Endothelial cell of umbilical vein (primary cell): ENCODE measurements around the gene EMP3. TPM values are rescaled to one million over a fixed set of nuclear protein-coding genes. Genes with fewer than 3 reads are reported as not detected.

Experiments used
- BruUV-seq: library from RNA; stranded (reverse); fragments of 400-500 nt; replicated peaks from 2 replicates; lab custom pipeline; 2021; lab: Mats Ljungman, UMichigan
- CTCF ChIA-PET: fragments of 300-600, 350-600 bp; sonication (Branson Sonifier 250); formaldehyde crosslinking; loops from one replicate; lab custom pipeline; 2021; ENCODE audit warnings: antibody characterized with exemption, inconsistent platforms; lab: Charles Lee
- POLR2A ChIA-PET: fragments of 300-600, 350-600 bp; sonication (Branson Sonifier 250); formaldehyde crosslinking; loops from one replicate; lab custom pipeline; 2021; ENCODE audit warnings: antibody characterized with exemption, inconsistent platforms; lab: Charles Lee
- DNase-seq: peaks from one replicate; pipeline ENCODE4 v3.0.0-alpha.2; 2011; ENCODE audit warnings: low read depth, low spot score
- FAIRE-seq: peaks from 2 replicates; lab custom pipeline; 2011; peaks lifted over from hg19 to GRCh38; lab: Jason Lieb, UNC
- H2AFZ ChIP-seq: 2 replicates; pipeline ENCODE4 v1.6.0; 2012; ENCODE audit warnings: low read depth, low read length, control low read depth, inconsistent platforms
- H3K27ac ChIP-seq: 2 replicates; pipeline ENCODE4 v1.5.1; 2011; ENCODE audit warnings: low read depth, mild to moderate bottlenecking, control low read depth, low read length, moderate library complexity; ENCODE audit not compliant: insufficient read depth
- H3K27me3 ChIP-seq, 2 experiments: 2 replicates each; pipeline versions ENCODE4 v1.6.0 to v1.6.1; 2011; ENCODE audit warnings: low read length in 2 of 2, mixed read lengths in 1 of 2; ENCODE audit not compliant: control insufficient read depth in 2 of 2, insufficient read depth in 2 of 2
- H3K36me3 ChIP-seq, 2 experiments: 2 replicates in 1 of 2; 3 replicates in 1 of 2; pipeline ENCODE4 v1.5.1; 2011; ENCODE audit warnings: low read length in 2 of 2, mild to moderate bottlenecking in 1 of 2, moderate library complexity in 1 of 2; ENCODE audit not compliant: control insufficient read depth in 2 of 2, insufficient read depth in 2 of 2; ENCODE audit errors: extremely low read depth in 1 of 2
- H3K4me1 ChIP-seq: 3 replicates; pipeline ENCODE4 v1.5.1; 2011; ENCODE audit warnings: mild to moderate bottlenecking, low read length; ENCODE audit not compliant: control insufficient read depth, insufficient read depth; ENCODE audit errors: extremely low read depth
- H3K4me2 ChIP-seq: 2 replicates; pipeline ENCODE4 v1.6.1; 2011; ENCODE audit warnings: low read length, control low read depth, mixed read lengths; ENCODE audit not compliant: insufficient read depth
- H3K4me3 ChIP-seq, 3 experiments: fragments of 200-600 bp in 1 of 3; sonication (generic), shearing (Covaris generic) in 1 of 3; replicated peaks in 1 of 3; 2 replicates each; pipeline ENCODE4 v1.5.1; 2011 to 2016; ENCODE audit warnings: control low read depth in 3 of 3, low read length in 3 of 3, mild to moderate bottlenecking in 2 of 3, inconsistent platforms in 1 of 3, low read depth in 1 of 3, moderate library complexity in 1 of 3; ENCODE audit not compliant: insufficient read depth in 1 of 3
- H3K79me2 ChIP-seq: 2 replicates; pipeline ENCODE4 v1.6.0; 2012; ENCODE audit warnings: low read length, inconsistent platforms; ENCODE audit not compliant: control insufficient read depth, insufficient read depth
- H3K9ac ChIP-seq: replicated peaks from 2 replicates; pipeline ENCODE3; 2011; ENCODE audit warnings: low read length, control low read depth; ENCODE audit not compliant: insufficient read depth; ENCODE audit errors: extremely low read depth
- H3K9me1 ChIP-seq: replicated peaks from 3 replicates; pipeline ENCODE4 v1.6.0; 2011; ENCODE audit warnings: mild to moderate bottlenecking, low read length; ENCODE audit not compliant: control insufficient read depth, insufficient read depth; ENCODE audit errors: extremely low read depth
- H3K9me3 ChIP-seq: replicated peaks from 2 replicates; pipeline ENCODE4 v1.5.1; 2012; ENCODE audit warnings: low read length, inconsistent platforms; ENCODE audit not compliant: control insufficient read depth, insufficient read depth
- H4K20me1 ChIP-seq: replicated peaks from 2 replicates; pipeline ENCODE3; 2011; ENCODE audit warnings: mild to moderate bottlenecking, low read length; ENCODE audit not compliant: control insufficient read depth, insufficient read depth; ENCODE audit errors: extremely low read depth
- CTCF ChIP-seq, 2 donors: IDR thresholded peaks; 1 replicate in 1 of 2; 2 replicates in 1 of 2; pipeline ENCODE4 v1.5.1; 2011; ENCODE audit warnings: low read length in 2 of 2, mild to moderate bottlenecking in 2 of 2, moderate library complexity in 2 of 2, control low read depth in 1 of 2, inconsistent platforms in 1 of 2, low read depth in 1 of 2; ENCODE audit not compliant: insufficient read depth in 1 of 2; ENCODE audit errors: extremely low read depth in 1 of 2
- EZH2 ChIP-seq: IDR thresholded peaks from 2 replicates; pipeline ENCODE4 v1.6.1; 2012; ENCODE audit warnings: borderline replicate concordance, low read depth, mild to moderate bottlenecking, moderate library complexity, low read length, inconsistent platforms; ENCODE audit not compliant: severe bottlenecking
- FOS ChIP-seq: IDR thresholded peaks from 2 replicates; pipeline ENCODE4 v1.6.1; 2011; ENCODE audit warnings: mild to moderate bottlenecking, low read length, moderate library complexity, borderline replicate concordance; ENCODE audit not compliant: insufficient read depth
- GATA2 ChIP-seq: IDR thresholded peaks from 2 replicates; pipeline ENCODE4 v1.7.0; 2011; ENCODE audit warnings: low read depth, mild to moderate bottlenecking, moderate library complexity, mixed read lengths, low read length; ENCODE audit not compliant: insufficient read length, insufficient read depth
- JUN ChIP-seq: IDR thresholded peaks from 2 replicates; pipeline ENCODE4 v1.6.1; 2011; ENCODE audit warnings: borderline replicate concordance, low read depth; ENCODE audit not compliant: insufficient read length, insufficient read depth
- MAX ChIP-seq: IDR thresholded peaks from 2 replicates; pipeline ENCODE4 v1.6.1; 2011; ENCODE audit not compliant: insufficient read depth, insufficient read length
- MYC ChIP-seq: IDR thresholded peaks from one replicate; pipeline ENCODE4 v1.6.1; 2011; ENCODE audit warnings: mild to moderate bottlenecking, low read depth, low read length
- POLR2A ChIP-seq: IDR thresholded peaks from 2 replicates; pipeline ENCODE4 v1.6.1; 2012; ENCODE audit warnings: low read depth, mild to moderate bottlenecking, control low read depth, low read length
- POLR2AphosphoS5 ChIP-seq: IDR thresholded peaks from 2 replicates; pipeline ENCODE4 v1.6.1; 2012; ENCODE audit warnings: low read depth, mild to moderate bottlenecking, control low read depth, low read length, moderate library complexity; ENCODE audit not compliant: insufficient read depth
- dilution Hi-C: fragments of 300-500 bp; cut with MboI; formaldehyde crosslinking; loops from one replicate; pipeline ENCODE4 v1.15.0; 2019; ENCODE audit warnings: low sequenced_read_pairs; ENCODE audit not compliant: extremely low pct_ligation_motif_present
- intact Hi-C: fragments of 100-400 bp; cut with micrococcal nuclease; formaldehyde crosslinking; loops from one replicate; pipeline ENCODE4 v1.10.0; 2022
- polyA plus RNA-seq, 4 experiments: library from polyadenylated mRNA; depleted of rRNA in 3 of 4; stranded (reverse) in 3 of 4; unstranded in 1 of 4; fragments of >200 nt; gene quantifications; 2 replicates each; pipeline versions ENCODE4 v1.2.1 to v1.2.3, GENCODE V29; 2011 to 2012; ENCODE audit warnings: missing spikeins in 1 of 4
- total RNA-seq: library from RNA; stranded (reverse); gene quantifications from 2 replicates; pipeline ENCODE4 v1.2.3, GENCODE V29; 2021

EMP3 gene
- total and polyA plus RNA-seq, 2 donors (not counting 3 experiments of a cell fraction or from before 2014, with no cell fraction given) = 127 to 406 TPM

- Histone ChIP-seq H3K79me2 (no peaks in the 10 kb centered on the region), H3K4me2 (no peak overlapping the region), H3K9ac (no peak overlapping the region), H3K27ac (no peak overlapping the region), H3K27me3 (no peaks in the 10 kb centered on the region), H2AFZ (no peak overlapping the region), H4K20me1 (no peaks in the 10 kb centered on the region), H3K9me3 (no peaks in the 10 kb centered on the region), H3K9me1 (no peaks in the 10 kb centered on the region), H3K4me1 (no peaks in the 10 kb centered on the region), H3K4me3 (no peak overlapping the region), H3K36me3 (no peaks in the 10 kb centered on the region)
- TF ChIP-seq FOS = no peak
- TF ChIP-seq POLR2A = no peak
- TF ChIP-seq JUN = no peak
- no peak for TF ChIP-seq MAX
- no peak for TF ChIP-seq POLR2AphosphoS5
- TF ChIP-seq MYC = no peak
- no peak for TF ChIP-seq GATA2
- TF ChIP-seq CTCF (IDR thresholded peaks at IDR 0.05; ENCODE audit: extremely low read depth in 1 of 2, insufficient read depth in 1 of 2, low read depth in 1 of 2, low read length in 2 of 2) = no peak
- TF ChIP-seq EZH2 = no peak
- POLR2A ChIA-PET = no interaction called here
- DNase-seq (no peak), FAIRE-seq (no peak)
- dilution Hi-C loops = no loop called here
- CTCF ChIA-PET = no interaction called here
- intact Hi-C loops = no loop called here
- no TSS peak for BruUV-seq
These were observed 45.6 kb upstream of the EMP3 start for GRCh38 chr19:48279747-48280146.
